ENCODE data around the gene CPVL. TPM values are rescaled to one million over a fixed set of nuclear protein-coding genes. Genes with fewer than 3 reads are reported as not detected.

The CPVL gene
- total RNA-seq, 1 donor from 2014 or later = not detected

DNA sequence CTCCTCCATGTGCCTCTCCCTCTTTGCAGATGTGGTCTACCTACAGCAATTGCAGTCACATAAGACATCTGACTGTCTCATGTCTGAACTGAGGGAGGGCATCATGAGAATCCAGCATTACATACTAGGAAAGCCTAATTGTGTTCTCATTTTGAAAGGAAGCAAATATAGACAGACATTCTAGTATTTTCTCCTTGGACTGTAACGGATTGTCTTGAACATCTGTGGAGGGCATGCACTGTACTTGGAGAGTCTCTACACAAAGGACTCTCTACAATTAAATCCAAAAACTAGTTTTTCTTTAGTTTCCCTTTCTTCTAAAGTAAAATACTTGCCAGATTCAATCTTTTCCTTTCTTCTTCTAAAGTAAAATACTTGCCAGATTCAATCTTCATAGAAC, 153.5 kb downstream of the CPVL start:
- no peak overlapping the region for H3K27ac Mint-ChIP-seq
- intact Hi-C loops (cut with micrococcal nuclease) = no loop called here

DNA sequence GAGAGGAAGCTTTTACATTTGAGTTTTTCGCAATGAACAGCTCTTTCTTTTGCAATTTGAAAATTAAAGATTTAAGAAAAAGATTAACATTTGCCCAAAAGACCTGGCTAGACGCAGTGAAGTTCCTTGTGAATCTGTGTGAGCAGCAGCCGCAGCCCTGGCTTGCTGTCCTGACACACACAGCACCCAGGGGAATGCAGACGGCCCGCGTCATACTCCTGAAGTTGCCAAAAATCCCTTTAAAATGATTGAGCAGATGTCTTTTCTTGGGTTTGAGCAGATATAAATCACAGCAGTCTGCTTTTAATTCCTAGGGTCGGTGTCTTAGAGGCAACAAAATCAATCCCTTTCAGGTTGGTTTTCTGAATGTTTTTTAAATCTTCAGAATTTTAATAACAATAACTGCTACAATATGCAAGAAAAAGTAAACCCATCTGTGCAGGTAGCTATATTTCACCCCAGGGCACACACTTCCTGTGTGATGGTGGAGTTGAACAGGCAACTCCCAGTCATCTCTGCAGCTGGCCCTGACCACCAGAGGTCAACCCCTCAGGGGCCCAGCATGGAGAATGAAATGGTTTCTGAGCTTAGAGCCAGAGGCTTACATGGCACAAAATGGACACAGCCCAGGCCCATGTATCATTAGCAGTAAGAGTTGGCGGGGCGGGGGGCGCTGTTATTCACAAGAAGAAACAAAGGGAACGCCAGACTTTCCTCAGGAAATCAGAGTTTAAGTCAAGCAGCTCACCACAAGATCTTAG, 156.0 kb downstream of the CPVL start:
- CTCF ChIA-PET = no interaction called here
- H3K4me3 Mint-ChIP-seq = no peak overlapping the region

More for the DNA sequence above, 153.5 kb downstream of the CPVL start:
- ChIA-PET POLR2A (no interaction called here), CTCF (no interaction called here)
- ATAC-seq (ENCODE audit: low read depth) = no peak
- TF ChIP-seq, protein P1, sequence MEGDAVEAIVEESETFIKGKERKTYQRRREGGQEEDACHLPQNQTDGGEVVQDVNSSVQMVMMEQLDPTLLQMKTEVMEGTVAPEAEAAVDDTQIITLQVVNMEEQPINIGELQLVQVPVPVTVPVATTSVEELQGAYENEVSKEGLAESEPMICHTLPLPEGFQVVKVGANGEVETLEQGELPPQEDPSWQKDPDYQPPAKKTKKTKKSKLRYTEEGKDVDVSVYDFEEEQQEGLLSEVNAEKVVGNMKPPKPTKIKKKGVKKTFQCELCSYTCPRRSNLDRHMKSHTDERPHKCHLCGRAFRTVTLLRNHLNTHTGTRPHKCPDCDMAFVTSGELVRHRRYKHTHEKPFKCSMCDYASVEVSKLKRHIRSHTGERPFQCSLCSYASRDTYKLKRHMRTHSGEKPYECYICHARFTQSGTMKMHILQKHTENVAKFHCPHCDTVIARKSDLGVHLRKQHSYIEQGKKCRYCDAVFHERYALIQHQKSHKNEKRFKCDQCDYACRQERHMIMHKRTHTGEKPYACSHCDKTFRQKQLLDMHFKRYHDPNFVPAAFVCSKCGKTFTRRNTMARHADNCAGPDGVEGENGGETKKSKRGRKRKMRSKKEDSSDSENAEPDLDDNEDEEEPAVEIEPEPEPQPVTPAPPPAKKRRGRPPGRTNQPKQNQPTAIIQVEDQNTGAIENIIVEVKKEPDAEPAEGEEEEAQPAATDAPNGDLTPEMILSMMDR (IDR thresholded peaks at IDR 0.05) = no peak
- H3K27me3 Mint-ChIP-seq = peaks cover 19% of the 10 kb centered on the region
- no peaks in the 10 kb centered on the region for H3K9me3 Mint-ChIP-seq
- no peak overlapping the region for H3K4me3 Mint-ChIP-seq
- DNase-seq = no peak
- H3K36me3 Mint-ChIP-seq (ENCODE audit: low read depth) = no peaks in the 10 kb centered on the region
- no peaks in the 10 kb centered on the region for H3K4me1 Mint-ChIP-seq

DNA sequence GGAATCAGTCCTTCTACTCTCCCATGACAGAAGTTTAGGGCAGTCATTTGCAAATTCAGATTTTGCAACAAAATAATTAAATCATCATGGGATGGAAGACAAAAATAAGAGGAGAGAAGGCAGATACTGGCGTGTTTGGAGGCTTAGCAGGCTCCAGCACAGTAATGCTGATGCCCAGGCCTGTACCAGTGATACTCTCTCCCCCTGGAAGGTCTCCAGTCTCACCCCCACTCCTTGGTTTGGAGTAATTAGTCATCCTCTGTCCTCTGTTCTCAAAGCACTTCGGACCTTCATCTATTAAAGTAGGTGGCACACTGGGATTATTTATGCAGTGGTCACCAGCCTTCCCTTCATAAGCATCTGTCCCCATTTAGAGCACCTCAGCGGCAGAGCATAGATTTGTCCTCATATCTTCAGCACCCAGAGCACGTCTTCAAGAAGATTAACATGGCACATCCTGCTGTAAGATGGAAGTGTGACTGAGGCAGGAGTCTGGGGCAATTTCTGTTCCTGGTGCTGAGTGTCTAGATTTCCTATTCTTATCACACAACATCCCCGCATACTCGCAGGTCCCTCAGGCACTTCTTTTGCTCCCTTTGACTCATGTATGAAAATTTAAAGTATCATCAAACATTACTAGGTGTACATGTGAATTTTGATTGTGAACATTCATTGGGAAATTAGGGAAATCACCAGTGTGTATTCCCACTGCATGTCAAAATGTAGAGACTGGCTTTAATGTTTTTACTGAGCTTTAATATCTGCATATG, 156.9 kb downstream of the CPVL start:
- POLR2A ChIA-PET = no interaction called here
- H3K4me1 Mint-ChIP-seq = no peaks in the 10 kb centered on the region
- H3K27ac Mint-ChIP-seq = no peak overlapping the region
- ATAC-seq (ENCODE audit: low read depth) (no peak), DNase-seq (no peak)
- intact Hi-C loops (cut with micrococcal nuclease) = no loop called here
- CTCF ChIA-PET = no interaction called here
- no peak overlapping the region for H3K4me3 Mint-ChIP-seq
- no peaks in the 10 kb centered on the region for H3K36me3 Mint-ChIP-seq (ENCODE audit: low read depth)
- TF ChIP-seq, protein P1 (IDR thresholded peaks at IDR 0.05) = no peak
- H3K27me3 Mint-ChIP-seq = peaks cover 13% of the 10 kb centered on the region
- no peaks in the 10 kb centered on the region for H3K9me3 Mint-ChIP-seq

More for the DNA sequence above, 156.0 kb downstream of the CPVL start:
- Mint-ChIP-seq H3K36me3 (ENCODE audit: low read depth) (no peaks in the 10 kb centered on the region), H3K9me3 (no peaks in the 10 kb centered on the region), H3K27ac (no peak overlapping the region), H3K27me3 (peaks cover 14% of the 10 kb centered on the region), H3K4me1 (no peaks in the 10 kb centered on the region)
- TF ChIP-seq, protein P1 (IDR thresholded peaks at IDR 0.05) = no peak
- ATAC-seq (ENCODE audit: low read depth) = no peak
- no peak for DNase-seq
- intact Hi-C loops (cut with micrococcal nuclease) = no loop called here
- POLR2A ChIA-PET = no interaction called here

DNA sequence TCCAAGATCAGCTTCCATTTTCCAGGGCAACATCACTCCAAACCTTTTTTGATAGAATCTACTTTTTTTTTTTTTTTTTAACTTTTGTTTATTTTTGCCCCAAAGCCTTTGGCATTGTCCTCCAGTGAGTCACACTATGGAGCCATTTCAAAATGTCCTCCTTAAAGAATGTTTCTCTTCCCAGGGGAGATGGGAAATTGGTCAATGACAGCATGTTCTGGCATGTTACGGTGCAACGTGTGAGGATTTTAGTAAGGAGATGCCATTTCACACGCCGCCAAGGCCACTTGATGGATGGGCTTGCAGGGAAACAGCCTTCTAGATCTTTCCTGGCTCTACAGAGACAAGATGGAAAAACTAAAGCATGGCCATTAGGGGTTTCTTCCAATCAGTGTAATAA, 157.5 kb downstream of the CPVL start:
- no peaks in the 10 kb centered on the region for H3K36me3 Mint-ChIP-seq (ENCODE audit: low read depth)
- H3K4me3 Mint-ChIP-seq = no peak overlapping the region
- H3K9me3 Mint-ChIP-seq = no peaks in the 10 kb centered on the region
- H3K27me3 Mint-ChIP-seq = peaks cover 11% of the 10 kb centered on the region
- no peak for ATAC-seq (ENCODE audit: low read depth)
- no peaks in the 10 kb centered on the region for H3K4me1 Mint-ChIP-seq
- intact Hi-C loops (cut with micrococcal nuclease) = no loop called here
- no peak for DNase-seq
- CTCF ChIA-PET = no interaction called here
- TF ChIP-seq, protein P1 (IDR thresholded peaks at IDR 0.05) = no peak
- no peak overlapping the region for H3K27ac Mint-ChIP-seq
- POLR2A ChIA-PET = no interaction called here

DNA sequence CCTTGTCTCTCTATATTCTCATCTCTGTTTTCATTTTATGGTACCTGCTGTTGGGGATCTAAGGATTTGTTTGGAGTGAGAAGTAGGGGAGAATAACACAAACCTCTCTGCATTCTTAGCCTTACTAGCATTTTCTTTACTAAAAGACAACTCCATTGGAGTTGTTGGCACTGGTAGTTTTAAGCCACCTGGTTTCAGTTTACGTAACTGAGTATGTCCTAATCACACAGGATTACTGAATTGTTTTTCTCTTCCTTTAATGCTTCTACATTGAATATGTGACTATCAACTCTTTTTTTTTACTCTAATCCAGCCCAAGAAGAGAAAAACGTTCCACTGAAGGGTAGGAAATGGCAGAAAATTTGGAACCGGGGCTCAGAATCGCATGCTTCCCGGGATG, 158.2 kb downstream of the CPVL start:
- no peak for ATAC-seq (ENCODE audit: low read depth)
- Mint-ChIP-seq H3K27me3 (peaks cover 11% of the 10 kb centered on the region), H3K27ac (no peak overlapping the region), H3K4me3 (no peak overlapping the region), H3K36me3 (ENCODE audit: low read depth) (no peaks in the 10 kb centered on the region), H3K9me3 (no peaks in the 10 kb centered on the region), H3K4me1 (no peaks in the 10 kb centered on the region)
- ChIA-PET POLR2A (no interaction called here), CTCF (no interaction called here)
- intact Hi-C loops (cut with micrococcal nuclease) = no loop called here
- TF ChIP-seq, protein P1 (IDR thresholded peaks at IDR 0.05) = no peak
- no peak for DNase-seq

Measured in activated B cell treated with CpG ODN at 0.5 μM for 24 hours (primary cell).